ENCODE measurements around the gene PML. TPM values are rescaled to one million over a fixed set of nuclear protein-coding genes. Genes with fewer than 3 reads are reported as not detected.

Gene PML
- polyA plus RNA-seq, 1 of the 3 experiments (the other 2 are of a cell fraction): 18.4 TPM

GRCh38 chr15:74053941-74054529 is 59.5 kb downstream of the PML start:
- Histone ChIP-seq H3K4me3 (ENCODE audit: low read depth in 2 of 2, low read length in 1 of 2) (peak overlapping the region in 1 of 2 experiments; percentile 8; a peak in 1 of 4 replicates), H3K36me3 (replicated peaks in 1 of 2; ENCODE audit: control insufficient read depth in 1 of 2, insufficient read depth in 2 of 2, low read length in 1 of 2) (no peaks in the 10 kb centered on the region), H3K79me2 (ENCODE audit: insufficient read depth) (no peaks in the 10 kb centered on the region), H3F3A (replicated peaks; ENCODE audit: insufficient read depth) (peaks cover 13% of the 10 kb centered on the region), H3K4me2 (peak overlapping the region; percentile 61; the same call in 1 of the 2 replicates), H3K4me1 (ENCODE audit: control insufficient read depth in 1 of 2, insufficient read depth in 2 of 2, low read depth in 1 of 2, low read length in 1 of 2) (peaks cover 15 to 18% of the 10 kb centered on the region in 2 experiments; a peak in 3 of 4 replicates), H3K9me2 (no peaks in the 10 kb centered on the region), H3K27me3 (ENCODE audit: insufficient read depth) (no peaks in the 10 kb centered on the region), H3K9ac (no peak overlapping the region), H3K27ac (ENCODE audit: low read depth in 2 of 2, low read length in 1 of 2) (peak overlapping the region in 1 of 2 experiments; percentile 35; a peak in 2 of 4 replicates), H3K9me3 (no peaks in the 10 kb centered on the region), H2AFZ (ENCODE audit: low read depth) (no peak overlapping the region; the same call in 1 of the 2 replicates), H4K20me1 (ENCODE audit: insufficient read depth) (no peaks in the 10 kb centered on the region)
- ChIA-PET POLR2A (no interaction called here), CTCF (interaction anchor here (0.6 to 15.7 kb wide), 33 partner anchors 9 to 1244 kb away, joined by 3 to 339 read pairs (median 4); no protein-coding TSS in a partner anchor)
- 10% methylated on average over 17 of the region's 17 CpGs for whole genome bisulfite sequencing (ENCODE audit: low lambda C conversion rate)
- peak; percentile 94 for DNase-seq
- peak; percentile 68 for TF ChIP-seq SMC3 (IDR thresholded peaks at IDR 0.05; ENCODE audit: low read depth, low read length)
- 0 out of 2 replicates have a peak, but pooled peaks have one; percentile 9 for TF ChIP-seq RCOR1 (IDR thresholded peaks at IDR 0.05; ENCODE audit: low read length)
- peak; percentile 49 for TF ChIP-seq CHD2 (IDR thresholded peaks at IDR 0.05; ENCODE audit: low read length, partially characterized antibody)
- TF ChIP-seq CTCF (IDR thresholded peaks at IDR 0.05): peak; percentile 56
- TF ChIP-seq RAD21 (IDR thresholded peaks at IDR 0.05; ENCODE audit: low read length): peak; percentile 80
- no peak for TF ChIP-seq RFX5 (IDR thresholded peaks at IDR 0.05; ENCODE audit: low read length)
- no peak for TF ChIP-seq USF2 (IDR thresholded peaks at IDR 0.05; ENCODE audit: borderline replicate concordance, low read depth, low read length)
- TF ChIP-seq YY1 (IDR thresholded peaks at IDR 0.05; ENCODE audit: low read depth): no peak
- no peak for TF ChIP-seq EP300 (IDR thresholded peaks at IDR 0.05; ENCODE audit: borderline replicate concordance in 1 of 2, low read depth in 1 of 2, low read length in 1 of 2)
- TF ChIP-seq NRF1 (IDR thresholded peaks at IDR 0.05; ENCODE audit: low read depth, low read length): 0 out of 2 replicates have a peak, but pooled peaks have one; percentile 15

- CTCF ChIA-PET: interaction anchor here (1.9 to 15.7 kb wide), 3 partner anchors 11 to 271 kb away, joined by 15 to 339 read pairs (median 25); no protein-coding TSS in a partner anchor
- Histone ChIP-seq H4K20me1 (ENCODE audit: insufficient read depth) (no peaks in the 10 kb centered on the region), H3K79me2 (ENCODE audit: insufficient read depth) (no peaks in the 10 kb centered on the region), H3K4me1 (ENCODE audit: control insufficient read depth in 1 of 2, insufficient read depth in 2 of 2, low read depth in 1 of 2, low read length in 1 of 2) (peaks cover 8 to 15% of the 10 kb centered on the region in 2 experiments; a peak in 3 of 4 replicates), H3K4me2 (no peak overlapping the region), H3K4me3 (ENCODE audit: low read depth in 2 of 2, low read length in 1 of 2) (no peak overlapping the region), H3K27ac (ENCODE audit: low read depth in 2 of 2, low read length in 1 of 2) (no peak overlapping the region), H3K27me3 (ENCODE audit: insufficient read depth) (no peaks in the 10 kb centered on the region), H3K9me3 (no peaks in the 10 kb centered on the region), H3K36me3 (replicated peaks in 1 of 2; ENCODE audit: control insufficient read depth in 1 of 2, insufficient read depth in 2 of 2, low read length in 1 of 2) (no peaks in the 10 kb centered on the region), H2AFZ (ENCODE audit: low read depth) (no peak overlapping the region), H3K9me2 (no peaks in the 10 kb centered on the region), H3F3A (replicated peaks; ENCODE audit: insufficient read depth) (peaks cover 10% of the 10 kb centered on the region), H3K9ac (no peak overlapping the region)
- POLR2A ChIA-PET: no interaction called here
- DNase-seq: no peak
- WGBS (ENCODE audit: low lambda C conversion rate): 83% methylated on average over 2 of the region's 2 CpGs
- TF ChIP-seq FOSL2 (IDR thresholded peaks at IDR 0.05; ENCODE audit: borderline replicate concordance, low read depth): no peak
- no peak for TF ChIP-seq IRF3 (IDR thresholded peaks at IDR 0.05; ENCODE audit: low read depth, low read length)
- no peak for TF ChIP-seq RAD21 (IDR thresholded peaks at IDR 0.05; ENCODE audit: low read length)
- no peak for TF ChIP-seq RFX5 (IDR thresholded peaks at IDR 0.05; ENCODE audit: low read length)
- no peak for TF ChIP-seq ELF1 (IDR thresholded peaks at IDR 0.05)
- no peak for TF ChIP-seq PBX3 (IDR thresholded peaks at IDR 0.05)
- no peak for TF ChIP-seq REST (IDR thresholded peaks at IDR 0.05; ENCODE audit: low read depth, low read length)
These were observed 61.3 kb downstream of the PML start for GRCh38 chr15:74055804-74056203.
